Glomerular visceral epithelial cell (primary cell): ENCODE data around the gene APOBEC3C.
A peak's percentile ranks its signal among the peaks of the same experiment; 100 is the strongest.
"Not testable (repeated sequence)": the region's sequence is repeated elsewhere in the genome, so short reads cannot be mapped to it uniquely, and the experiment has no call there.

Experiments used
- DNase-seq: peaks from one replicate; pipeline ENCODE4 v3.0.0-alpha.2; 2016; ENCODE audit errors: extremely low spot score

Gene APOBEC3C

GRCh38 chr22:39020021-39020651, 6.1 kb downstream of the APOBEC3C start:
- not testable (repeated sequence) for DNase-seq

- no peak for DNase-seq
These were observed 7.6 kb downstream of the APOBEC3C start for GRCh38 chr22:39021552-39022250.

GRCh38 chr22:39024519-39025308, 10.7 kb downstream of the APOBEC3C start:
- DNase-seq: no peak

DNA sequence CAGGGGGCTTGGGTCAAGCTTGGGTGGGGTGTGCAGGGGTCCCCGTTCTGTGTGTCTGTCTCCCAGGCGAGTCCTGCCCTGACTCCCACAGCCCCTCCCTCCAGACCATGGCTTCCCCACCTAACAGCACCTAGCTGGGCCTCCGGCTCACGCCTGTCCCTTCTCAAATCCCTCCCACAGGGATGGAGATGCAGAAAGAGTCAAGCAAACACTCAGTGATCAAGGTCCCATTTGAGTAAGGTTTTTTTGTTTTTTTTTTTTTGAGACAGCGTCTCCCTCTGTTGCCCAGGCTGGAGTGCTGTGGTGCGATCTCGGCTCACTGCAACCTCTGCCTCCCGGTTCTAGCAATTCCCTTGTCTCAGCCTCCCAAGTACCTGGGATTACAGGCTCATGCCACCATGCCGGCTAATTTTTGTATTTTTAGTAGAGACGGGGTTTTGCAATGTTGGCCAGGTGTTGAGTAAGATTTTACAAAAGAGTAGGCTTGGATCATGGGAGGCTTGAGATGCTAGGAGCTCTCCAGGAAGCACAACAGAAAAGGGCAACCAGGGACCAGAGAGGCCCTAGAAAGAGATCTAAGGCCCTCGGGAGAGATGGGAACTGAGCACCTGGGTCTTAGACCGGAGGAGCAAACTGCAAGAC, 12.6 kb downstream of the APOBEC3C start:
- no peak for DNase-seq

DNA sequence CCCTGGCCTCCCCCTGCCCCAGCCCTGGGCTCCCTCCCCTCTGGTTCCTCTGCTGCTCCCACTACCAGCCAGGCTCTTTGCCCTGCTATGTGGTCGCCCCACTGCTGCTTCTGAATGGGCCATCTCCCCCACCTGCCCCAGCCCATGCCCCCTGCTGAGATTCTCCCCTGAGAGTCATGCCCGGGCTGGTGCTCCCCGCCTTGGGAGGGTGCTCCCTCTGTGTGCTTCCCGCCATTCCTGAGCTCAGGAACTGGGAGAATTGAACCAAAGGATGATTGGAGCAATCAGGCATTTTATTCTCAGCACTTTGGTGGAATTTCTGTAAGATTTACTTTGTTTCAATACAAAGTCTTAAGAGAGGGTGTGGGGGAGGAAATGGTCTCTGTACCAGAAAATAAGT, 13.7 kb downstream of the APOBEC3C start:
- DNase-seq: no peak

DNA sequence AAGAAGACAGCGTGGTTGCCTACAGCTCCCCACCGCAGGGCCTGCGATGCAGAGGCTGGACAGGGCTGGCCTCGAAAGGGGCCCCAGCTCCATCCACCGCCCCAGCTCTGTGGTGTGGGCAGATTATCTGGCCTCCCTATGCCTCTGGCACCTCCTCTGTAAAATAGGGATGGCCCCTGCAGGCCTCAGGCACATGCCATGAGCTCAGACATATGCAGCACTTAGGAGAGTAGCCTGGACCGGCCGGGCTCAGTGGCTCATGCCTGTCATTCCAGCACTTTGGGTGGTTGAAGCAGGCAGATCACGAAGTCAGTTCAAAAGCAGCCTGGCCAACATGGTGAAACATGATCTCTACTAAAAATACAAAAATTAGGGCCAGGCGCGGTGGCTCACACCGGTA, 14.2 kb downstream of the APOBEC3C start:
- DNase-seq: no peak

DNA sequence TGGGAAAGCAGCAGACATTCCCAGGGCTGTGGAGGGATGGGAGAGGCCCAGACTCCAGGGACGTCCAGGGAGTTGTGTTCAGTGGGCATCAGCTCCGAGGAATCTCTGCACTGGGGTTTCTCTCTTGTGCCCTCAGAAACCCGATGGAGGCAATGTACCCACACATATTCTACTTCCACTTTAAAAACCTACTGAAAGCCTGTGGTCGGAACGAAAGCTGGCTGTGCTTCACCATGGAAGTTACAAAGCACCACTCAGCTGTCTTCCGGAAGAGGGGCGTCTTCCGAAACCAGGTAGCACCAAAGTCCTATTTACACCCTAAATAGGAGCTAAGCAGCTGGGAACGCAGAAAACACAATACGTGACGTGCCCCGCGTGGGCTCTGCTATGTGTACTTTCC, 15.2 kb downstream of the APOBEC3C start:
- no peak for DNase-seq

DNA sequence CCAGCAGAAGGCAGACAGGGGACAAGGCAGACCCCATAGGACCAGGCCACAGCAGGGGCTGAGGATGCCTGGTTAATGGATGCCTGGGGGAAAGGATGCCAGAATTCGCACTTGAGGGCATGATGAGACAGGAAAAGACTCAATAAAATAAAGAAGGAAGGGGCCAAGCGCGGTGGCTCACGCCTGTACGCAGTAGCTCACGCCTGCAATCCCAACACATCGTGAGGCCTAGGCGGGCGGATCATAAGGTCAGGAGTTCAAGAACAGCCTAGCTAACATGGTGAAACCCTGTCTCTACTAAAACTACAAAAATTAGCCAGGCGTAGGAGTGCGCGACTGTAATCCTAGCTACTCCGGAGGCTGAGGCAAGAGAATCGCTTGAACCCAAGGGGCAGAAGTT, 16.6 kb downstream of the APOBEC3C start:
- no peak for DNase-seq

DNA sequence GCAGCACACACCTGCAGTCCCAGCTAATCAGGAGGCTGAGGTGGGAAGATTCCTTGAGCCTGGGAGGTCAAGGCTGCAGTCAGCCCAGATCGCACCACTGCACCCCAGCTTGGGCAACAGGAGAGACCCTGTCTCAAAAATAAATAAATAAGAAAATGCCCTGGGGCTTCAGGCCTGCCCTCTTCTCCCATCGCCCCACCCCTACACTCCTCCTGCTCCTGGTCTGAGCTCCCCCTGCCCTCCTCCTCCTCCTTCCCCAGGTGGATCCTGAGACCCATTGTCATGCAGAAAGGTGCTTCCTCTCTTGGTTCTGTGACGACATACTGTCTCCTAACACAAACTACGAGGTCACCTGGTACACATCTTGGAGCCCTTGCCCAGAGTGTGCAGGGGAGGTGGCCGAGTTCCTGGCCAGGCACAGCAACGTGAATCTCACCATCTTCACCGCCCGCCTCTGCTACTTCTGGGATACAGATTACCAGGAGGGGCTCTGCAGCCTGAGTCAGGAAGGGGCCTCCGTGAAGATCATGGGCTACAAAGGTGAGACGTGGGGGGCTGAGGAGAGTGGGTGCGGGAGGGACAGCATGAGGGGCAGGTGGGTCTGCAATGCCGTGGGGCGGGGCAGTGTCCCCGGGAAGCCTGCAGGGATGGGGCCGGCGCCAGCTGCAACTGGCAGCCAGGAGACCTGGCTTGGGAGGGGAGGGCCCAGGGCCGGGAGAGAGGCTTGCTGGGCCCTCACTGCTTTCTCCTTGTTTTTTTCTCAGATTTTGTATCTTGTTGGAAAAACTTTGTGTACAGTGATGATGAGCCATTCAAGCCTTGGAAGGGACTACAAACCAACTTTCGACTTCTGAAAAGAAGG, 17.6 kb downstream of the APOBEC3C start:
- DNase-seq: not testable (repeated sequence)

DNA sequence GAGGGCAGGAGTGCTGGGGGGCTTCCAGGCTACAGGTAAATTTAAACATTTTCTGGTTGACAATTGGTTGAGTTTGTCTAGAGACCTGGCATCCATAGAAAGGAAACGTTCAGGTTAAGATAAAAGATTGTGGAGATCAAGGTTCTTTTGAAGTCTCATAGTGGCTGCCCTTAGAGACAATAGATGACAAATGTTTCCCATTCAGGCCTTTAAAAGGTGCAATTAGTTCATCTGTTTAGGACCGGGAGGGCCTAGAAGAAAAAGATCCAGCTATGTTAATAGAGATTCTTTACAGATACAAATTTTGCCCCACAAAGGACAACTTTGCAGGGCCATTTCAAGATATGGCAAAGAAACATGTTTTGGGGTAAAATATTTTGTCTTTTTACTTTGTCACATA, 23.0 kb downstream of the APOBEC3C start:
- not testable (repeated sequence) for DNase-seq

GRCh38 chr22:39039306-39040126, 25.5 kb downstream of the APOBEC3C start:
- DNase-seq: no peak

DNA sequence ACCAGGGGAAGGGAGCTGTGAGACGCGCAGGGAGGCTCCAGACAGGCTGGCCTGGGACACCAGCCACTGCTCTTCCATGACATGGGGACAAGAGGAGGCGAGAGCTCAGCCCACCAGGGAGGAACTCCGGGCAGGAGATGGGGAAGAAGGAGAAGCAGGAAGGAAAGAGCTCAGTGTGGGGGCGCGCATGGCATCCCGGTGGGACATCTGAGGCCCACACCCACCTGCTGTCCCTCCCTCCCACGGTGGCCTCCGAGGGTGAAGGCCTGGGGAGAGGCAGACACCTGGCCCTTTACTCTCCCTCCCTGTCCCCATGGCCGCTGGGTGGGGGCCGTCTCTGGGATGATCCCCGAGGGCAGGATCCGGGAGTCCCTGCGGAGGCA, 26.1 kb downstream of the APOBEC3C start:
- DNase-seq: not testable (repeated sequence)

GRCh38 chr22:39040538-39041296, 26.7 kb downstream of the APOBEC3C start, which contains the start of gene APOBEC3F:
Gene APOBEC3F (plus strand): TSS chr22:39040864. CDS start chr22:39040961, 97 bp downstream.
- peak; percentile 68 for DNase-seq

DNA sequence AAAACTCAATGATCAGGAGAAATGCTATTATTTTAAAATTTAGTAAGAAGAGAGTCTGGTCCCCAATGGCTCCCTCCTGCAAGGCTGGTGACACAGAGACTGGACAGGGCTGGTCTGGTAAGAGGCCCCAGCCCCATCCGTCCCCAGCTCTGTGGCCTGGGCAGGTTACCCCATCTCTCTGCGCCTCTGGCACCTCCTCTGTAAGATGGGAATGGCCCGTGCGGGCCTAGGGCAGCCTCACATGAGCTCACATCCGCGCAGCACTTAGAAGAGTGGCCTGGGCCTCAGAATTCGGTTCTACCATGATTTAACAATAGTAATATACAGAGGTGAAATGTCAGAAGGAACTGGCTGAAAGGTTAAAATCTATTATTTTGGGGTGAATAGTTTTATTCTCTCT, 27.9 kb downstream of the APOBEC3C start:
- no peak for DNase-seq

DNA sequence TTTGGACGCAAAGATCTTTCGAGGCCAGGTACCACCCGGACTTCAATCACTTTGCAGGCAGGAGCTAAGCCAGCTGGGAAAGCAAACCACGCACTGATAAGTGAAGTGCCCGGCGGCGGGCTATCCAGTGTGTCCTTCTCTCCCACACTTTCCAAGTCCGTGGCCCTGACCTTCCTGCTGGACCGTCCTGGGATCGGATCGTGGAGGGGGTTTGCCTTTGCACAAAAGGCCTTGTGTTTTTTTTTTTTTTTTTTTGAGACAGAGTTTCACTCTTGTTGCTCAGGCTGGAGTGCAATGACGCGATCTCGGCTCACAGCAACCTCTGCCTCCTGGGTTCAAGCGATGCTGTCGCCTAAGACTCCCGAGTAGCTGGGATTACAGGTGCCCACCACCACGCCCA, 29.0 kb downstream of the APOBEC3C start:
- DNase-seq: not testable (repeated sequence)

- not testable (repeated sequence) for DNase-seq
These were observed 31.1 kb downstream of the APOBEC3C start for GRCh38 chr22:39045136-39045535.

GRCh38 chr22:39049486-39049885, 35.4 kb downstream of the APOBEC3C start:
- not testable (repeated sequence) for DNase-seq

GRCh38 chr22:39051844-39052495, 37.9 kb downstream of the APOBEC3C start:
- DNase-seq: not testable (repeated sequence)

GRCh38 chr22:39055658-39056057, 41.6 kb downstream of the APOBEC3C start:
- DNase-seq: no peak
